ENCODE data around the gene LAMP2.

The LAMP2 gene

GRCh38 chrX:120453985-120454384, 15.1 kb downstream of the LAMP2 start:
- no peak for DNase-seq

- DNase-seq, result no peak
These were observed 17.0 kb downstream of the LAMP2 start for GRCh38 chrX:120452131-120452530.

- DNase-seq, result no peak
These were observed 18.9 kb downstream of the LAMP2 start for GRCh38 chrX:120450163-120450562.

- DNase-seq, result no peak
These were observed 22.6 kb downstream of the LAMP2 start for GRCh38 chrX:120446498-120446897.

GRCh38 chrX:120439921-120440320, 29.2 kb downstream of the LAMP2 start:
- DNase-seq, result no peak

- DNase-seq, result no peak
These were observed 39.1 kb downstream of the LAMP2 start for GRCh38 chrX:120429776-120430540.

- no peak for DNase-seq
These were observed 40.8 kb downstream of the LAMP2 start for GRCh38 chrX:120428309-120428708.

- DNase-seq, result no peak
These were observed 42.5 kb downstream of the LAMP2 start for GRCh38 chrX:120426599-120426998.

- no peak for DNase-seq
These were observed 49.6 kb downstream of the LAMP2 start for GRCh38 chrX:120419463-120419862.

GRCh38 chrX:120408168-120408567, 60.9 kb downstream of the LAMP2 start:
- DNase-seq, result no peak

- DNase-seq, result no peak
These were observed 62.5 kb downstream of the LAMP2 start for GRCh38 chrX:120406638-120407037.

GRCh38 chrX:120402369-120402768, 66.7 kb downstream of the LAMP2 start:
- DNase-seq, result no peak

- no peak for DNase-seq
These were observed 67.8 kb downstream of the LAMP2 start for GRCh38 chrX:120401301-120401700.

- DNase-seq, result no peak
These were observed 88.4 kb downstream of the LAMP2 start for GRCh38 chrX:120380699-120381098.

GRCh38 chrX:120379937-120380681, 89.0 kb downstream of the LAMP2 start:
- no peak for DNase-seq

GRCh38 chrX:120378570-120378969, 90.5 kb downstream of the LAMP2 start:
- DNase-seq, result no peak
